Epithelial cell of proximal tubule (primary cell): ENCODE results near the gene TMEM131. TPM values are rescaled to one million over a fixed set of nuclear protein-coding genes. Genes with fewer than 3 reads are reported as not detected.

Experiments
- DNase-seq: peaks from one replicate; pipeline ENCODE4 v3.0.0-alpha.2; 2011; ENCODE audit warnings: low read depth
- H3K4me3 ChIP-seq: 2 replicates; pipeline ENCODE4 v1.5.1; 2011; ENCODE audit warnings: low read depth, mild to moderate bottlenecking, low read length
- CTCF ChIP-seq: conservative IDR thresholded peaks from 2 replicates; pipeline ENCODE4 v1.5.1; 2012; ENCODE audit warnings: low read depth, mild to moderate bottlenecking, low read length
- total RNA-seq: library from RNA; depleted of rRNA; stranded (reverse); fragments of >200 nt; gene quantifications from 2 replicates; pipeline ENCODE4 v1.2.3, GENCODE V29; 2015

TMEM131 gene
- total RNA-seq, 1 donor from 2014 or later, result 16.0 TPM

- no peak for TF ChIP-seq CTCF
- H3K4me3 ChIP-seq, result no peak overlapping the region
Observed at GRCh38 chr2:97708048-97708380, 287.7 kb downstream of the TMEM131 start.

GRCh38 chr2:97707362-97708047, 288.2 kb downstream of the TMEM131 start:
- DNase-seq, result no peak
- H3K4me3 ChIP-seq, result no peak overlapping the region
- no peak for TF ChIP-seq CTCF

More at GRCh38 chr2:97708048-97708380, 287.7 kb downstream of the TMEM131 start:
- DNase-seq, result no peak

- no peak overlapping the region for H3K4me3 ChIP-seq
- no peak for DNase-seq
- no peak for TF ChIP-seq CTCF
Observed at GRCh38 chr2:97706708-97707345, 288.9 kb downstream of the TMEM131 start.

Other genes with a start within 250 kb of the TMEM131 start
- not detected in 2 replicates for gene VWA3B, start 91.2 kb upstream of the TMEM131 start, total RNA-seq